Measurements from ENCODE around the gene CDC37L1.

Gene CDC37L1

DNA sequence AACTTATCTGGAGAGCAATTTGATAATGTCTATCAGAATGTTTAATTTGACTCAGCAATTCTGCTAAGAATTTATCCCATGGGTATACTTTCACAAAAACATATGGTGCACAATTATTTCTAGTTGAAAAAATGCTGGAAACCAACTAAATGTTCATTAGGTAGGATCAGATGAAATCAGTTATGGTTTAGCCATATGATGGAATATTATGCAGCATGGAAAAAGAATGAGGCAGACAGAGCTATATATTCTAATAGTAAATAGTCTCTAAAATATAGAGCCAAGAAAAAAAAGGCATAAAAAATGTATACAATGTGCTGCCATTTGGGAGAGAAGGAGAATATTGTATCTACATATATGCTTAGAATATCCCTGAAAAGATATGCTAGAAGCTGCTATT, 9.5 kb upstream of the CDC37L1 start:
- no peak for DNase-seq (ENCODE audit: low read depth)

DNA sequence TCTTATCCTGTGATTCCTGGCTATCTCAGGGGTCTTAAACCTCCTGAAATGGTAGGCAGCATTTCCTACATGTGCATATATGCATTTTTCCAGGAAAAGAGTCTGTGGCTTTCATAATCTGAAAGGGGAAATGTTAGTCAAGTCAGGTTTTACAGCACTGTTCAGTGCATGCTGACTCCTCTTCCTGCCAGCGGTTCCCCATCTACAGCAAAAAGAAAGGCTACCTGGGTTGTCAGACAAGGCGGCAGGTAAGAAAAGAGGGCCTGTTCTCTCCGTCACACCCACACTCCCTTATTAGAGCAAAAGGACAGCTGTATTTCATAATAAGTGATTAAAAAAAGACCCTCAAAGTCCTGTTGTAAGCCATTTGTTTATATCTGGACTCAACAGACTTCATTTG, 8.8 kb upstream of the CDC37L1 start:
- no peak for DNase-seq (ENCODE audit: low read depth)

DNA sequence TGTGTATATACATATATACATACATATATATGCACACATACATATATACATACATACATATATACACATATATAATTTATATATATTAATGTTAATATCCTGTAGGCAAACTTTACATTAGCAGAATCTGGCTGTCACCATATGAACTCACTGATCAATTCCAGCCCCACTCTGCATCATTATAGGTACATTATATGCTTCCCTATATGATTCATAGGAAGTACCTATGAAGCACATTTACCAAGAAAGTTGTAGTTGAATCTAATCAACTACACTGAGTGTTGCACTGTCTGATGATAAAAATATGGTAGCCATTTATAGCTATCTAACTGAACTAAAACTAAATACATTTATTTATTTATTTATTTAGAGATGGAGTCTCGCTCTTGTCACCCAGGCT, 7.6 kb upstream of the CDC37L1 start:
- DNase-seq (ENCODE audit: low read depth), result no peak

DNA sequence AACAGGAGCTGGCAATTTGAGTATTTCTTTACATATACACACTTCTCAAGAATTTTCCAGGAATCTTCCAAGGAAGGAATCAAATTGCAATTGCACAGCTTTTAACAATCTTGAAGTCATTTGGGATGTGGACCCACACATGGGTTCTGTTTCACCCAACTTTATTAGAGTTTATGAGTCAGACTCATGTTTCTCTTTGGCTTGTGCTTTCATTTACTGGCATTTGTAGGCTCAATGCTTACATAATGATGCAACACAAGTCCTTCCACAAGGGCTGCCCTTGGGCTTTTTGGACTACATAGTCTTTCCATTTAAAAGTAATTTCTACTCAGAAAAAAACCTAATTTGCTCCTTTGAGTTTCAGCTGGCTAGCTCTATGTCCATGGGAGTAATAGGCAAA, 4.6 kb upstream of the CDC37L1 start:
- DNase-seq (ENCODE audit: low read depth), result no peak

DNA sequence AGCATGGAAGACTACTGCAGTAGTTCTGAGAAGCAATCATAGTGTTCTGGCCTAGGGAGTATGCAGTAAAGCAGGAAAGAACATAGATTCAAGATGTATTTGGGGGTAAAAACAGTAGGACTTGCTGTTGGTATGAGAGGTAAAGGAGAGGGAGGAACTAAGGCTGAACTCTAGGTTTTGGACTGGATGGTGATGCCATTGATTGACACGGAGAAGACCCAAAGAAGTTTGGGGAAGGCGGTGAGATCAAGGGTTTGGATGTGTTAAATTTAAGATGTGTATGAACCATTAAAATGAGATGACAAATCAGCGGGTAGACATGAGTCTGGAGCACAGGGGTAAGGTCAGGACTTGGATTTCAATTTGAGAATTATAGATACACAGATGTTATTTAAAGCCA, 2.0 kb upstream of the CDC37L1 start:
- no peak for DNase-seq (ENCODE audit: low read depth)

DNA sequence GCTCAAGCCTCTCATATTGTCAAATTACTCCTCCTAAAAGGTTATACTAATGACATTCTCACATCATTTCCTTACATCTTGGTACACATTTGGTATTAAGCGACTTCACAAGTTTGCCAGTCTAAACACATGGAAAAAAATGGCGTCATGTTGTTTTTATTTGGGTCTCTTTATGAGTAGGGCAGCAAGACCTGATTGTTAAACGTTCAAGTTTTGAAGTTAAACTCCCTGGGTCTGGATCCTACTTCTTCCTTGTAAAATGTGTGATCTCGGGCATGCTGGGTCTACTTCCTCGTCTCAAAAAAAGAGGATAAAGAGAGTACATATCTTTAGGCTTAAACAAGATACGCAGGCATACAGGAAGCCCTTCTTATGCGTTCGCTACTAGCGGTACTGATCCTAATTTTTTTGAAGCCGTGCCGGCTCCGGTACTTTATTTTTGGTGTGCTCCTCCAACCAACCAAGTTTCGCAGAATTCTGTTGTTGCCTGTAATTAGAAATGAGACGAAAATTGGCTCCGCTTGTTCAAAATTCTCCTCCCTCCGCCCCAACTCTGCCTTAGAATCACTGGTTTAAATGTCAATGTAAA, 596 bp upstream of the CDC37L1 start:
- DNase-seq (ENCODE audit: low read depth), result no peak

DNA sequence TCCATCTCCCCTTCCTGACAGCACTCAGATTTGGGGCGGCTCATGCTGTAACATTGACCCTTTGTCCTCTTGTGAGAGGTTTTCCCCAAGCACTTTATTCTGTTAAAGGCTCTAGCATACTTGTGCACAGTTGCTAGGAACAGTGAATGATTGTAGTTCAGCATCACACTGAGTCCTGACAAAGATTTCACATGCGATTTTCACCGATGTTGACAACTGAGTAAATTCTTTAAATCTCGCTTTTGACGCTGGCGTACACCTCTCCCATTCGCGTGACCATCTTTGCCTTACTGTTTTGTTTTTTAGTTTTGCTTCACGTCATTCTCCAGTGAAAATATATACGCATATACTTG, 780 bp downstream of the CDC37L1 start:
- no peak for DNase-seq (ENCODE audit: low read depth)

DNA sequence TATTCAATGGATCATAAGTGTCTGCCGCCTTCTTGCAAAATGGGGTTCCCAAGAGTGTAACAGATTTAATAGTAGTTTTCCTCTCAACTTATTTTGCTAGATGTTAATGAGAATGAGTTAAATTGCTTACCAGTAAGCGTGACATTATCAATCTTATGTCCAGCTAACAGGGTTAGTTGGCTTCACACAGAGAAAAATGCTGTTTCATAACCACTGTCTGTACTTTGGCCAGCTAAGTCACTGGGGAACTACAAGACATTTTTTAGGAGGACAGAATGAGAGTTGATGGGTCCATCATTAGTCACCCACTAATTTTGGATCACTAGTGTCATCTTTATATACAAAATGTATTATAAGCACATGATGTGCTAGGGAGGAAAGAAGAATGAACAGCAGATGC, 1.4 kb downstream of the CDC37L1 start:
- DNase-seq (ENCODE audit: low read depth), result no peak

DNA sequence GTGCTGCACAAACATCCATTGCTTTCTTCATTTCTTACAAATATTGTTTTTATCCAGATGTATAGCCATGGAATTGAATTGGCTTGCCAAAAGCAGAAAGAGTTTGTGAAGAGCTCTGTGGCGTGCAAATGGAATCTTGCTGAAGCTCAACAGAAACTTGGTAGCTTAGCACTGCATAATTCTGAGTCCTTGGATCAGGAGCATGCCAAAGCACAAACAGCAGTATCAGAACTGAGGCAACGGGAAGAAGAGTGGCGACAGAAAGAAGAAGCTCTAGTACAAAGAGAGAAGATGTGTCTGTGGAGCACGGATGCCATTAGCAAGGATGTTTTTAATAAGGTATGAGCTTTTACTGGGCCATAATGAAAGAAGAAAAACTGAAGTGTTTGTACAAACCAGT, 5.5 kb downstream of the CDC37L1 start:
- DNase-seq (ENCODE audit: low read depth), result no peak

DNA sequence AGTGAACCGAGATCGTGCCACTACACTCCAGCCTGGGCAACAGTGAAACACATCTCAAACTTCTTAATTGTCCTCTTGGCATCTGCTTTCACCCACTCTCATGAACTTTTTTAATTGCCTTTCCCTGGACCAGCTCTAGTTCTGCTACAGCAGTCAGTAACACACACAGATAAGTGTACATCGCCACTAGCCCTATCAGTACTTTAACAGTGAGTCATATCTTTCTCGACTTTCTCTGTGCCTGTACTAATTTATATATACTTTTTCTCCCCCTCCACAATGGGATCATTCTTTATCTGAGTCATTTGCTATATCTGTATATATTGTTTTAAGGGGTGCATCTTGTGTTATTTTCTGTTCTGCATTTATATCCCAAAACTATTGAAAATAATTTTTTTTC, 6.7 kb downstream of the CDC37L1 start:
- no peak for DNase-seq (ENCODE audit: low read depth)

DNA sequence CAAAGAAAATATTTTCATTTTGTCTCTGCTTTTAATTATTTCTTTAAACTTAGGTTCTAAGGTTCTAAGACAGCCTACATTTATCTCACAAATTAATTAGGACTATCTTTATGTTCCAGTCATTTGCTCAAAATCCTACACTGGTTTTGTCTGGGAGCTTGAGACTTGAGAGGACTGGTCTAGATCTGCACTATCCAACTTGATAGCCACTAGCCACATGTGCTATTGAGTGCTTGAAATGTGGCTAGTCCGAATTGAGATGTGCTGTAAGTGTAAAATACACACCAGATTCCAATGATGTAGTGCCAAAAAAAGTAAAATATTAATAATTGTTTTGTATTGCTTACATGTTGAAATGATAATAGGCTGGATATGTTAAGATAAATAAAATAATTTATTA, 7.2 kb downstream of the CDC37L1 start:
- no peak for DNase-seq (ENCODE audit: low read depth)

DNA sequence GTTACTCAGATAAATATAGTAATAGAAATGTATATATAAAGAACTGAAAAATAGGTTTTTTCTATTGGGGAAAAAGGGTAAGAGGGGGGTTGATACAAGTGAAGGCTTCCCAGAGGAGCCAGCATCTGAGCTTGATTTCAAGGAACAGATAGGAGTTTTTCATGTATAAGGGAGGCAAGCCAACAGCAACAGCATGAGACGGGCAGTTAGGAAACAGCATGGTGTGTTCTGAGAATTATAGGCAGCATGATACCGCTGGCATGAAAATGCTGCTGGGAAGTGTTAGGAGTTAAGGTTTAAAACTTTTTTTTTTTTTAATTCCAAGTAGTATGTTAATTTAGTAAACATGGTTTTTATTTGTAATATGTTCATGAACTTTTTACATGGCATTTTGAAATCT, 9.7 kb downstream of the CDC37L1 start:
- no peak for DNase-seq (ENCODE audit: low read depth)

DNA sequence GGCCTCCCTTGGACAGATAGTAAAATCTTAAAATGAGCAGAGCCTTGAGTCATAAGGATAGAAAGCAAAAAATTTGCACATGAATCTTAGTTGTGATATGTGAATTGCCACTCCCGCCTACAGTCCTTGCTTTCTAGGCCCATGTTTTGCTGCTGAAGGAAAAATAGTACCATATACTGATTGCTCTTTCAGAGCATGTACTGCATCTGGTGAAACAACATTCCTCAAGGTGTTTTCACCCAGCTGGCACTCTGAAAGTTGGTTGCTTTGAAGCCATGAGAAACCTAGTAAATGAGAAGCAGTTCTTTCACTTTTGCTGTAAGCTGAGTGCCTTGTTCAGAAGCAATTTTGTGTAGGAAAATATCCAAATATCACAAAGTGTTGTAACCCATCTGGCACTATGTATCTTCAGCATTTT, 10.3 kb downstream of the CDC37L1 start:
- DNase-seq (ENCODE audit: low read depth), result no peak

DNA sequence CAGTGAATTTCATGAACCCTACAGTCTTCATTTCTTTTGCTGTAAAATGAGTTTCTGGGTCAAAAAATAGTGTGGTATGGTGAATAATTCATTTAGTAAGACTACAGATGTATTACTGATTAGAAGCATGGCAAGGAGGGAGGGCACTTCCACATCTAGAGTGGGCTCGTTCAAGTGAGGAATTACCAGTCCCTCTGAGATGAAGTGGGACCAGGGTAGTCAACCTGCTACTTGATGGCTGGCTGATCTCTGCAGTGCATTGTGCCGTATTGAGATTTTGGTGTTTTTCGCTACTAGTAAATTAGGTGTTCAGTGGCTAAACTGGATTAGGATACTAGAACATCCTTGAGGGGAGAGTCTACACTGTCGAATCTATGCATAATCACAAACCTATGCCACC, 10.8 kb downstream of the CDC37L1 start:
- DNase-seq (ENCODE audit: low read depth), result no peak

DNA sequence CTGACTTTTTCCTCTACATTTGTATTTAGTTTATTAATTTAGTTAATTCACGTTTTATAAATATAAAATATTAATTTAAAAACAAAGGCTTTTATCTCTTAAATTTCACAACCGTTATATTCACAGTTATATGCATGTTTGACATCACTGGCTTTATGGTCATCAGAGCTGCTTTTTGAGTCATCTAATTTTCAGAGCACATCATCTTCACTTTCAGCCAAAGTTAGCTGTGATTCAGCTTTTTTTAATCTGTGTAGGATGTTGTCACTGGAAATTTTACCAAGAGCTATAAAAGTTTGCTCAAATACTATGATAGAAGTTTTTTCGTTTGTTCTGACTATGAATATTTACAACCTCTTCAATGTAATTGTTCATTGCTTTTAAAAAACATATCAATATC, 12.4 kb downstream of the CDC37L1 start:
- DNase-seq (ENCODE audit: low read depth), result no peak

DNA sequence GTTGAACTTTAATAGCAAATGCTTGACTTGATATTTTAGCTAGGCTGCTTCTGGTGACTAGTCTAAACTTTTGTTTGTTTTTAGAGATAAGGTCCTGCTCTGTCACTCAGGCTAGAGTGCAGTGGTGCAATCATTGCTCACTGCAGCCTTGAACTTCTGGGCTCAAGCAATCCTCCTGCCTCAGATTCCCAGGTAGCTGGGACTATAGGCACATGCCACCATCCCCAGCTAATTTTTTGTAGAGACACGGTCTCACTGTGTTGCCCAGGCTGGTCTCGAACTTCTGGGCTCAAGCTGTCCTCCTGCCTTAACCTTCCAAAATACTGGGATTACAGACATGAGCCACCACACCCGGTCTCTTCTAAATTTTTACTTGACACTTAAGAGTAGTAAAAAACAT, 20.7 kb downstream of the CDC37L1 start:
- DNase-seq (ENCODE audit: low read depth), result no peak

DNA sequence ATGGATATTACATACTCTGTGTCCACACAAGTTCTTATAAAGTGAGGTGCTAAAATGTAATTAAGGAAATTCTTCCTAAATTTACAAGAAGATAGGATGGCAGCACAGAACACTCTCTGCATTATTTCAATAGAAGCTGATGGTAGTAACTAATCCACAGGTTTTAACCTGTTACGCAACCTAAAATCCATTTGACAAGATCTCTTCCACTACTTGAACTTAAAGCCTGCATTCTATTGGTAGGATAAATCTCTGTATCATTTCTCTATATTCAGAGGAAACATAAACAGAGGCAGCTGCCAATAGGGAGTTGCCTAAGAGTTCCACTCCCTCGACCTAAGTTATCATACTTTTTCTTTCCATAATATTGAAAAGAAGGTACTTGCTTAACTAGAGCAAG, 21.6 kb downstream of the CDC37L1 start:
- DNase-seq (ENCODE audit: low read depth), result no peak

DNA sequence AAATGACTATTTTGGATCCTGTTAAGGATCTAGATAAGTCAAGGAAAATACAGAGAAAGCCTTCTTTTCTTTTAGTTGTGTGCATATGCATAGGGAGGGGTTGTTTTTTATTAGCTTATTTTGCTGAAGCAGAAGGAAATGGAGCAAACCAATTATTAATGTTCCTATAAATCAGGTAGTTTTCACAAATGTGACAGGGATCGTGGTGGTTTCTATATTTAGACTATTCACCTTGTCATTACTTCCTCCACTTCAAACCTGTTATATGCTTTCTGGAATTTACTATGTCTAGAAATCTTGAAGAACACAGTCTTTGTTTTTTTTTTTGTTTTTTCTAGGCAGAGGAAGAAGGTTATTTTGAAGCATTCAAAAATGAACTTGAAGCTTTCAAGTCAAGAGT, 22.2 kb downstream of the CDC37L1 start:
- DNase-seq (ENCODE audit: low read depth), result no peak

DNA sequence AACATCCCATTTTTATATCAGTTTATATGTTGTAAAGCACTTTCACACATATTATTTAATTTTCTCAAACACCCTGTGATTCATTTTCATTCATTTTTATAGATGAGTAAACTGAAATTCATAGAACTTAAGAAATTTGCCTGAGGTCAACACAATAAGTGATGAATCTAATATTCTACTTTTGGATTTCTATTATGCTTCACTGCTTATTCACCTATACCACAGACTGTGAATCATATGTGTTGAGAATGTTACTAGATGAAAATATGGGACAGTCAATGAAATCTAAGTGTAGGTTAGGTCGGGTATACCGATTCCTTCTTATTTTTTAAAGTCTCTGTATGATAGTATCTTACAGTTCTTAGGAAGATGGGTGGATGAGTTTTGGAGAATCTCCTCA, 24.8 kb downstream of the CDC37L1 start:
- DNase-seq (ENCODE audit: low read depth), result no peak

DNA sequence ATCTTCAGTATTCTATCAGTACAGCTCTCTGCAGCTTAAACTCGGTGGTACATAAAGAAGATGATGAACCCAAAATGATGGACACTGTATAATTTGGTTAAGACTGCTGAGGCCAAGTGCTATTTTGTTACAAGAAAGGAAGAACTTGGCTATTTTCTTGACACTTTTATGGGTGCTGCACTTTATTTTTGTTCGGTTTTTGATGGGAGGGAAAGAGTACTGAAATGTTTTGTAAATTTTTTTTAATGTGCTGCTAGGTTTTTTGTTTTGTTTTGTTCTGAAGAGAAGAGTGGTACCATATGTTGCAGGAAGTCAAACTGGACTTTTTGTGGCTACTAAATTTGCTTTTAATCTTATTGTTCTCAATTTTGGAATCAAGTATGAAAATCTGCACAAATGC, 26.7 kb downstream of the CDC37L1 start:
- DNase-seq (ENCODE audit: low read depth), result no peak

DNA sequence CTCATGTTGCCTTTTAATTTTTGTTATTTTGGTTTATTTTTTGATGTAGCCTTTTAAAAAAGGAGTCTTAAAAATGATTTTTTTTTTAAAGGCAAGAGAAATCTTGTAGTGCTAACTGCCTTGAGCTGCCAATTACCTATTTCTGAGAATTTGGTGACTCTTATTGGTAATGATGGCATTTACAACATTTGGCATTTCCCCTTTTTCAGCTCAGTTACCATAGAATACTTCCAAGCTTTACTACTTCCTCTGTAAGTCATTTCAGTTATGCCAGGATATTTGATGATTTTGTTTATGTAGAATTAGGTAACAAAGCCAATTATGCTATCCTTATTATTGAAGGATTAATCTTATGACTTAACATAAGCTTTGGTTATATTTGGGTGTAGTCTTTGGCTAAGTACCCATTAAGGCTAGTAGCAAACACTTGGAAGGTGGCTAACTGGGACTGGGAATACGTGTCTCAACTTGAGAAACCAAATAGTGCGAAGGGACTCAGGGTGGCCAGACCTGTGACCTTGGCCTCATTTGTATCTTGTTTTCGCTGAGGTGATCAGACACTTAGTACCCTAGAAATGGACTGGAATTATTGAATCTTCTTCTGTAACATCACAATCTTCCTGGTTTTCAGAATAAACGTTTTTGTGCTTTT, 27.7 kb downstream of the CDC37L1 start:
- no peak for DNase-seq (ENCODE audit: low read depth)

DNA sequence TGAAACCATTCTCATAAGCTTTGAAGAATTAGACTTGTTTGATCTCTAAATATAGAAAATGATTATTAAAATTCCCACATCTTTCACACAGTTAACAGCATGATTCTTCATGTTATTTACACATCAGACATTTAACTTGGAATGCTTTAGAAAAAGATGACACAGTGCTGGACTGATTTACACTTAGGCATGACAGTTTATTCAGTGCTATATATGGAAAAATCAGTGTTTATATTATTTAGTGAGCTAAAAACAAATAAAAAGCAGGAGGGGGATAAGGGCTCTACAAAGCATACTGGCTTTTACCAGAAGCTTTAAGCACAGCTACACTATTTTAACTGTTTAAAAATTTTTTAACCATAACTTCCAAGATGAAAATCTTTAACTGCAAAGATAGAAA, 30.0 kb downstream of the CDC37L1 start:
- no peak for DNase-seq (ENCODE audit: low read depth)

DNA sequence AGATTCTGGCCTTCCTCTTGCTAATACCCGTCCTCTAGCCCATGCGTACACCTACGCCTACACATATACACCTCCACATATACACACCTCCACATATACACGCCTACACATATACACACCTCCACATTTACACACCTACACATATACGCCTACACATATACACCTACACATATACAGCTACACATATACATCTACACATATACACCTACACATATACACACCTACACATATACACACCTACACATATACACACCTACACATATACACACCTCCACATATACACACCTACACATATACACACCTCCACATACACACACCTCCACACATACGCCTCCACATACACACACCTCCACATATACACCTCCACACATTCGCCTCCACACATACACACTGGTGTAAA, 34.5 kb downstream of the CDC37L1 start:
- no peak for DNase-seq (ENCODE audit: low read depth)

DNA sequence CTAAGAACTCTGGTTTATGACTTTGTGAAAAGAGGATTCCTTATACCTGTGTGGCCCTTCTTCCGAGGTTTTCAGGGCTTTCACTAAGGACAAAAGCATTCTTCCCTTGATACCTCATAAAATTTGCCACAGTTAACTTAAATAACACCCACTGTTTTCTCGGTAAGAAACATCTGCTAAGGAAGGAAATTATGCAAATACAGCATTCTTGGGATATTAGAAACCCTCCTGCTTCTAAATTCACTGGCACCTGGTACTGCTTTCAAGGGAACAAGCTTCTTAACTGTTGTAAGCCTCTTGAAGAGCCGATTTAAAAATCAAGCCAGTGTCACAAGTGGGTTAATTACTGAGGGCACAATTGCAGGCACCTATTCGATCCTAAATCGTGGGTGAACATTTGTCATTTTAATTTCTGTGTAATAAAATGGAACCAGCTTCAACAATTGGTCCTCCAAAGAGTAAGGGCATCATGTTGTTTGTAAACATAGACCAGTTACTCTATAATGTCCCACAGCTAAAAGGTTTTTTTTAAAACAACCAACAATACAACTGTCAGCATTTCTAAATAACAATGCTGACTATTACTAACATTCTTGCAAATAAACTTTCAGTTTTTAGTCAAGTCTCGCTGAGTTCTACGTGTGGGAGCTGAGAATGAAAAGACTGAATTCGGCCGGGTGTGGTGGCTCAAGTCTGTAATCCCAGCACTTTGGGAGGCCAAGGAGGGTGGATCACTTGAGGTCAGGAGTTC, 35.1 kb downstream of the CDC37L1 start:
- DNase-seq (ENCODE audit: low read depth), result no peak
